CD4-positive, alpha-beta T cell treated with Interleukin-21 for 1 hour (primary cell): Measurements from ENCODE around the gene PKNOX2.
A peak's percentile ranks its signal among the peaks of the same experiment; 100 is the strongest.

Experiments used
- DNase-seq: peaks from one replicate; pipeline ENCODE4 v3.0.0-alpha.2; 2020

The PKNOX2 gene

GRCh38 chr11:125390946-125391345 is 226.4 kb downstream of the PKNOX2 start:
- no peak for DNase-seq

GRCh38 chr11:125393331-125393730 is 228.8 kb downstream of the PKNOX2 start:
- DNase-seq, result no peak

GRCh38 chr11:125394296-125394695 is 229.7 kb downstream of the PKNOX2 start:
- no peak for DNase-seq

- no peak for DNase-seq
These were observed 232.9 kb downstream of the PKNOX2 start for GRCh38 chr11:125397421-125397820.

- DNase-seq, result no peak
These were observed 233.9 kb downstream of the PKNOX2 start for GRCh38 chr11:125398475-125398874.

GRCh38 chr11:125398994-125399640 is 234.6 kb downstream of the PKNOX2 start:
- DNase-seq, result no peak

- DNase-seq, result no peak
These were observed 235.4 kb downstream of the PKNOX2 start for GRCh38 chr11:125399945-125400344.

DNA sequence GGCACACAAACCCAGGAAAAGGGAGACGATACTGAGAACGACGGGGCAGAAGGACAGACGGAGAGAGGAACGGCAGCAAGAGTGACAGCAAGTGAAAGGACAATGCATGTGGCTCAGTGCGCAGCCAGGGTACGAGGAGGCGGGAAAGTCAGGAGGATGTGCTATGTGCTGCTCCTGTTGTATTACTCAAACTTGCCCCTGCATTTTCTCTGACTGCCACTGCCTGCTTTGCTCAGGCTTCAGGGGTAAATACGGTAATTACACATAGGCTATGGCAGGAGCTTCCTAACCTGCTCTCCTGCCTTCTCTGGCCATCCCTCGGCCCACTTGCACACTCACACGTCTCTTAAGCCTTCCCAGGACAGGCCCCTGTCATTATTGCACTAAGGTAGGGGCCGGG is 236.7 kb downstream of the PKNOX2 start:
- DNase-seq, result no peak

DNA sequence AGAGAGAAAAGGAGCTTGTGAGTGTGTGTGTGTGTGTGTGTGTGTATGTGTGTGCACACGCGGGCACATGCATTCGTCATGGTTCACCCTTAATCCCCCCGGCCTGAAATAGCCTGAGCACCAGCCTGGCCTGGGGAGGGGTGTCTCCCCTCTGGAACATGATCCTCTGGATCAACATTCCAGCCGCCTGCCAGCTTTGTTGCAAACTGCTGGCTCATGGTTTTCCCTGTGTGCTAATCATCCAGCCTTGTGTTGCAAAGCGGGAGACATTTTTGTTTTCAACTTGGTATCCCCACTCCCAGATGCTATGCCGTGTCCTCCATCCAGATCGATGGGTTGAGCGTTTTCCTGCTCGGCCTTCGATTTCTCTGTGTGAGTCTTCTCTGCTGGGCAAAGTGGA is 237.2 kb downstream of the PKNOX2 start:
- DNase-seq, result no peak

DNA sequence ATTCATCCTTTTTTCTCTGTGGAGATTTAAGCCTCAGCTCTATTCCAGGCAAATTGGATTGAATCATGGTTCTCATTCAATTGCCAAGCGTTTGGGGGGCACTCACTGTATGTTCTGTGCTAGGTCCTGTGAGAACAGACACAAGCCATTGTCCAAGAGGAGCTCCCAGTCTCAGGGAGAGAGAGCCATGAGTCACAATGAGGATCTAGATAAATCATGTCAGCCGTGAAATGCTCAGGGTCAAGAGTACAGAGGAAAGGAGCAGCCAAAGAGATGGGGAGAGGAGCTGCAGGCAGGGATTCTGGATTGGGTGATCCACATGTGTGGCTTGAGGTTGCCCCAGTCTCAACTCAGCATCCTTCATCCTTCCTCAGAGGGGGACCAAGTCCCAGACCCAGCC is 237.9 kb downstream of the PKNOX2 start:
- DNase-seq, result no peak

DNA sequence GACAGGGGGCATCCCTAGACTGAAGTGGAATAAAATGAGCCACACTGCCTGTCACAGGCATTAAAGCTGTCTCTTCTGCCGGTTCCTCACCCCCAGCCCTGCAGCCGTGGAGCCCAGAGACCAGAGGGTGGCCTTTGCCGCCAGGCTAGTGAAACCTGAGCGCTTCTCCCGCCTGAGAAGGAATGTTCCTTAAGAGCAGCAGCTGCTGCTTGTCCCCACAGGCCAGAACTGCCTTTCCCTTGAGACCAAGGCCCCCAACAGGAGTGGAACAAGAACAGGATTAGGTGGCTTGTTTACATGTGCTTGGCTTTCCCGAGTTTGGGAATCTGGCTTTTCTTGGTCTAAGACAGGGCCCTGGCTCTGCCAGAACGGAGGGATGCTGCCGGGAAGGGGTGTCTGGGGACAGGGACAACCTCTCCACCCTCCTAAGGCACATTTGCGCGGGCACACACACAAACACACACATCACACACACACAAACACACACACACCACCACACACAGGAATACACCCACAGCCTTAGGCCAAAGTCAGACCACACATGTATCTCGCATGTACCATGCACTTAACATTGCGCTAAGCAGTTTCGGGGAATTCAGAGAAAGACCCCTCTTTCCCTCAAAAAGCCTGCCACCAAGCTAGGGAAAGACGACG is 239.7 kb downstream of the PKNOX2 start:
- DNase-seq, result no peak

GRCh38 chr11:125404811-125405790 is 240.6 kb downstream of the PKNOX2 start:
- peak; percentile 58 for DNase-seq

DNA sequence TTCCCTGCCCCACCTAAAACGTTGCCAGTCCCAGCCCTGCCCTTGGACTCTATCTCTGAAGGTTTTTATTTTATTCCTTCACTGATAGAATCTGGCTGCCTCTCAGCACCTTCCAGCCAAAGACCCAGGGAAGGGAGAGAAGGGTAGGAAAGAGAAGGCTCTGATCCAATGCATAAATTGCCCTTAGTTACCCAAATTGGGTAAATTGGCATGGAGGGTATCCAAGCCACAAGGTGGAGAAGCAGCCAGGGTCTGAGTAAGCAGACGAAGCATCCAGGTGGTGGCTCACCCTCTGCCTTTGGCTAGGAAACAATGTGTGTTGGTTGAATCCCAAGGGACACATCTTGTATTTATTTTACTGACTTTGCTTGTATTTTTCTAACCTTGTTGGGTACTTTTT is 242.5 kb downstream of the PKNOX2 start:
- DNase-seq, result no peak

DNA sequence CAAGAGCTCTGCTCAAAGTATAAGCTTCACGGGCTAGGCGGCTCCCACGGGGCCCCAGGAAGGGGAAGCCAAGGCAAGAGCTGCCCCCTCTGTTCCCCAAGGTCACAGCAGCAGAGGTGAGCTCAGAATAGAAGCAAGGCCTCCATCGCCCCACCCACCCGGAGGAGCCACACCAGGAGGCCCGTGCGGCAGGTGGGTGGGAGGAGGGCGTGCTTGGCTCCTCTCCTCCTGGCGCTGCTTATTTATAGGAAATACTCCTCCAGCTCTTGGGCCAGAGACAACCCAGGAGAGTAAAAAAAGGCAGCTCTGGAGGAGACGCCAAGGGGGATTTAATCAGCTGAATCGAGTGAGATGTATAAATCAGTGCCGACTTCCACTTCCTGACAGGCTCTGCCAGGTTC is 243.8 kb downstream of the PKNOX2 start:
- no peak for DNase-seq

DNA sequence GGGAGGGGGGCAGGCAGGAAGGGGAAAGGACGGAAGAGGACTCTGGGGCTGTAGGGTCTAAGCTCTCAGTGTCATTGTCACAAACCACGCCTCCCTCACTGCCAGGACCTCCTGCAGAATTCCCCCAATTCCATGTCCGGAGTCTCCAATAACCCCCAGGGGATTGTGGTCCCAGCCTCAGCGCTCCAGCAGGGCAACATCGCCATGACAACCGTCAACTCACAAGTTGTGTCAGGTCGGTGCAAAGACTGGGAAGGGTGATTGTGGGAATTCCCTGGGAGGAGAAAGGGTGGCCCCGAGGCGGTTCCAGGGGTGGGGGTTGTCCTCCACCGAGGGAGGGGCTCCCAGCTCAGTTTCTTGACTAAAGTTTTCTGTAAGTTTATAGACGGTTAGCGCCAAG is 245.5 kb downstream of the PKNOX2 start:
- no peak for DNase-seq

DNA sequence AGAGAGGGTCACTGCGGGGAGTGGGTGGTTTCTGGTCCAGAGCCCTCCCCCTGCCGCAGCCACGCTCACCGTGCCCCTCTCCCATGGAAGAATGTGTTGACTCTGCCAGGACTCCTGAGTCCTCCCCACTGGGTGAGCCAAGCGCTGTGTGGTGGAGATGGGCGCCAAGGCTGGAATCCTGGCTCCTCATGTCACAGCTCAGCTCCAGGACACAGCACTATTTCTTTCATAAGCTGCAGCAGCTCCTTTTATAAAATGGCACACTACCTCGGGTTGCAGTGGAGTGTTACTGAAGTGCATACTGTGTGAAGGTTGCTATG is 247.6 kb downstream of the PKNOX2 start:
- no peak for DNase-seq

DNA sequence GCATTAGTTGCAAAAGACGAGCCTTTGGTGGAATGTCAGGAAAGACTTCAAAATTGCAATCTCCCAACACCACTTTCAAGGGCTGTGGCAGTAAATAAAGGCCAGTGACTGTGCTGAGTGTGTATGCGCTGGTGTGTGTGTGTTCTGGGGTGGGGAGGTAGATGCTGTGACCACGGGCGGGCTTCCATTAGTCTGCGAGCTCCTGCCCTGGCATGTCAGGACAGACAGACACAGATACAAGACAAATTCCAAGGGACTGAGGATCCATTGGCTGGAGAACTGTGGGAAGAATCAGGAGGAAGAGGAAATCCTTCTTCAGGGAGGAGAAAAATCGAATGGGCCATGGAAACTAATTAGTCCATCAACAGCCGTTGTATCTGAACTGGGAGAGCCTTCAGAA is 248.0 kb downstream of the PKNOX2 start:
- no peak for DNase-seq

DNA sequence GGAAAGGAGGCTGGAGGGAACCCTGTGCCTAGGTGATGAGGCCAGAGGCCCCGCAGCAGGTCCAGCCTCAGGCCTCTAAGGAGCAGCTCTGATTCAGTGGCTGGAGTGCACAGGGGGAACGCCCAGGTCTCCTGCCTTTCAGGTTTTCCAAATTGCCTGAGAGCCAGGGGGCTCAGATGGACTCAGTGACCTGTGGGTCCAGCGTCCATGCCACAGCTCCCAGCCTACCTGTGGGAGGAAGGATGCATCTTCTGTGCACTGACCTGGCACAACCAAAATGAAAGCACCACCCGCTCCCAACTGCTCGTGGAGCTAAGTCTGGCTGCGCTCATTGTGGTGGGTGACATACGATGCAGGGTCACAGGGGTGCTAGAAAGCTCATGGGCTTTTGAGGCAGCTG is 248.7 kb downstream of the PKNOX2 start:
- DNase-seq, result no peak

DNA sequence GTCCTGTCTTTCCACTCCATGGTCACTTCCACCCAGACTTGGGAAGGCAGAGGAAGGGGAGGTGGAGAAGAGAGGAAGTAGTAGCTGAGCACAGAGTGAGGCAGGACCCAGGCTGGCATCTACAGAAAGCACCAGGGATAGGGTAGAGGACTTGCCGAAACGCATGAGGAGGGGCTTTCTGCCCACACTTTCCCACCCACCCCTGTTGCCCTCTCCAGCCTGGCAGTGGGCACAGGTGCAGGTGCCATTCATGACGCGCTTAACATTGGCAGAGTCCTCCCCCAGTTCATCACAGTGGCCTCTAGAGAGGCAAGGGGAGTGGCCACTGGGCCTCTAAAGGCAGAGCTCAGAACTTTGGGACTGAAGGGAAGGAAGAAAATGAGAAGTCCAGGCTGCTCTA is 249.6 kb downstream of the PKNOX2 start:
- DNase-seq, result no peak

GRCh38 chr11:125416981-125417935 is 252.7 kb downstream of the PKNOX2 start:
- DNase-seq, result no peak

DNA sequence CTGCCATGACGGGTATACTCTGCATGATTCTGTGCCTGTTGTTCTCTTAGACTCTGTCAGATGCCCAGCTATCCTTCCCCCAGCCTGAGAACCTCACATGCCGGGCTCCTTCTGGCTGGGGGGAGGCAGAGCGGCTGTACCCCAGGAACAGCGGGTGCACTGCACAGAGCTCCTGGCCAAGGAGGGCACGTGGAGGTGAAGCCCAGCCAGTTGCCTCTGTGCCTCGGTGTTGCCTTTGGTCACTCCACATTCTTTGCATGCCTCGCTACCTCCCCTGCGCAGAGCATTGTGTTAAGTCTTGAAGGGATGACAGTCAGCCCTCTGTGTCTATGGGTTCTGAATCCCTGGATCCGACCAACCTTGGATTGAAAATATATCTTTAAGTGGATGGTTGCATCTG is 253.8 kb downstream of the PKNOX2 start:
- no peak for DNase-seq

GRCh38 chr11:125422681-125423080 is 258.1 kb downstream of the PKNOX2 start:
- no peak for DNase-seq
